Caco-2 (cell line): ENCODE measurements around the gene ARAP2. TPM values are rescaled to one million over a fixed set of nuclear protein-coding genes. Genes with fewer than 3 reads are reported as not detected.

Source experiments
- BruUV-seq: library from RNA; stranded (reverse); fragments of 400-500 nt; replicated peaks from 2 replicates; lab custom pipeline; 2021; lab: Mats Ljungman, UMichigan
- CTCF ChIA-PET: fragments of 300-600 bp; sonication (Branson Sonifier 250); formaldehyde crosslinking; loops from one replicate; lab custom pipeline; 2022; ENCODE audit warnings: antibody characterized with exemption; lab: Charles Lee
- POLR2A ChIA-PET: fragments of 300-600 bp; sonication (Branson Sonifier 250); formaldehyde crosslinking; loops from one replicate; lab custom pipeline; 2022; ENCODE audit warnings: antibody characterized with exemption; lab: Charles Lee
- DNase-seq, 2 experiments: peaks; one replicate each; pipeline versions ENCODE4 v3.0.0 to v3.0.0-alpha.2; 2020 to 2022
- H3K27me3 ChIP-seq: replicated peaks from 2 replicates; pipeline ENCODE4 v1.6.0; 2011; ENCODE audit warnings: low read length; ENCODE audit not compliant: control insufficient read depth, insufficient read depth
- H3K36me3 ChIP-seq: 2 replicates; pipeline ENCODE4 v1.5.1; 2011; ENCODE audit warnings: low read length; ENCODE audit not compliant: control insufficient read depth, insufficient read depth
- H3K4me1 ChIP-seq: fragments of 250-450 bp; sonication (Bioruptor Pico); 2 replicates; pipeline ENCODE4 v1.5.1; 2020; ENCODE audit warnings: mild to moderate bottlenecking
- H3K4me3 ChIP-seq: 2 replicates; pipeline ENCODE4 v1.5.1; 2011; ENCODE audit warnings: low read depth, mild to moderate bottlenecking, control low read depth, low read length
- H3K9me3 ChIP-seq: fragments of 250-450 bp; sonication (Bioruptor Pico); 2 replicates; pipeline ENCODE4 v1.5.1; 2020; ENCODE audit warnings: mild to moderate bottlenecking, moderate library complexity
- H3K27ac Mint-ChIP-seq: one replicate; pipeline ENCODE4 v1.8.0; 2022; ENCODE audit warnings: mixed read lengths; ENCODE audit not compliant: unreplicated experiment
- H3K27me3 Mint-ChIP-seq: one replicate; pipeline ENCODE4 v1.8.0; 2022; ENCODE audit warnings: mixed read lengths; ENCODE audit not compliant: insufficient read depth, unreplicated experiment
- H3K36me3 Mint-ChIP-seq: one replicate; pipeline ENCODE4 v1.8.0; 2022; ENCODE audit warnings: mild to moderate bottlenecking, mixed read lengths; ENCODE audit not compliant: insufficient read depth, unreplicated experiment
- H3K4me1 Mint-ChIP-seq: one replicate; pipeline ENCODE4 v1.8.0; 2022; ENCODE audit warnings: low read depth, mixed read lengths; ENCODE audit not compliant: unreplicated experiment
- H3K4me3 Mint-ChIP-seq: one replicate; pipeline ENCODE4 v1.8.0; 2022; ENCODE audit warnings: mild to moderate bottlenecking, moderate library complexity, mixed read lengths; ENCODE audit not compliant: unreplicated experiment
- H3K9me3 Mint-ChIP-seq: one replicate; pipeline ENCODE4 v1.8.0; 2022; ENCODE audit warnings: mixed read lengths; ENCODE audit not compliant: unreplicated experiment
- intact Hi-C: fragments of 100-400 bp; cut with micrococcal nuclease; formaldehyde crosslinking; loops from one replicate; pipeline ENCODE4 v1.10.0; 2022; ENCODE audit not compliant: unreplicated experiment
- total RNA-seq: library from RNA; stranded (reverse); gene quantifications from 2 replicates; pipeline ENCODE4 v1.2.3, GENCODE V29; 2022
- TF ChIP-seq, protein P1 (sequence below), 2 experiments: fragments of 200-600 bp in 1 of 2; IDR thresholded peaks; 1 replicate in 1 of 2; 2 replicates in 1 of 2; pipeline versions ENCODE4 v1.5.1 to v1.8.0; 2011 to 2022; ENCODE audit warnings: antibody characterized with exemption in 1 of 2, control low read depth in 1 of 2, inconsistent platforms in 1 of 2, low read depth in 1 of 2, low read length in 1 of 2, mild to moderate bottlenecking in 1 of 2, moderate library complexity in 1 of 2; ENCODE audit not compliant: insufficient read depth in 1 of 2, severe bottlenecking in 1 of 2, unreplicated experiment in 1 of 2

Gene ARAP2
- total RNA-seq, 1 experiment from 2014 or later, result 3.9 TPM

DNA sequence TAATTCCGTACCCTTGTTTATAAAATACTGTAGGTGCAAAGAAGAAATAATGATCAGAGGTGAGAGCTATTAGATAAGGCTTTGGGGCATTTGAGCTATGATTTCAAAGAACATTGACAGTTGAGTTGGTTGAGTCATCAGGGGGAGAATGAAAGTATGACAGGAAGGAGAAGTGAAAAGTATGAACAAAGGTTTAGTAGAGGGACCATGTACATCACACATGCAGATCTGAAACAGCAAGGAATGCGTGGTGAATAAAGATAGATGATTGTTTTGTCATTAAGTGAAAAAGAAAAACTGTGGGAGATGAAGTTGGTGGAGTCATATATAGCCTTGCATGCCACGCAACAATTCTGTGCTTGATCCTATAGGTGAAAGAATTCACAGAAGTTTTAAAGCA, 163.1 kb downstream of the ARAP2 start:
- no peak overlapping the region for H3K27ac Mint-ChIP-seq
- DNase-seq, result no peak
- no peaks in the 10 kb centered on the region for H3K4me1 Mint-ChIP-seq
- intact Hi-C loops, result no loop called here
- Histone ChIP-seq H3K27me3 (no peaks in the 10 kb centered on the region), H3K36me3 (no peaks in the 10 kb centered on the region), H3K9me3 (no peaks in the 10 kb centered on the region), H3K4me3 (no peak overlapping the region), H3K4me1 (no peaks in the 10 kb centered on the region)
- no peaks in the 10 kb centered on the region for H3K27me3 Mint-ChIP-seq
- TF ChIP-seq, protein P1, sequence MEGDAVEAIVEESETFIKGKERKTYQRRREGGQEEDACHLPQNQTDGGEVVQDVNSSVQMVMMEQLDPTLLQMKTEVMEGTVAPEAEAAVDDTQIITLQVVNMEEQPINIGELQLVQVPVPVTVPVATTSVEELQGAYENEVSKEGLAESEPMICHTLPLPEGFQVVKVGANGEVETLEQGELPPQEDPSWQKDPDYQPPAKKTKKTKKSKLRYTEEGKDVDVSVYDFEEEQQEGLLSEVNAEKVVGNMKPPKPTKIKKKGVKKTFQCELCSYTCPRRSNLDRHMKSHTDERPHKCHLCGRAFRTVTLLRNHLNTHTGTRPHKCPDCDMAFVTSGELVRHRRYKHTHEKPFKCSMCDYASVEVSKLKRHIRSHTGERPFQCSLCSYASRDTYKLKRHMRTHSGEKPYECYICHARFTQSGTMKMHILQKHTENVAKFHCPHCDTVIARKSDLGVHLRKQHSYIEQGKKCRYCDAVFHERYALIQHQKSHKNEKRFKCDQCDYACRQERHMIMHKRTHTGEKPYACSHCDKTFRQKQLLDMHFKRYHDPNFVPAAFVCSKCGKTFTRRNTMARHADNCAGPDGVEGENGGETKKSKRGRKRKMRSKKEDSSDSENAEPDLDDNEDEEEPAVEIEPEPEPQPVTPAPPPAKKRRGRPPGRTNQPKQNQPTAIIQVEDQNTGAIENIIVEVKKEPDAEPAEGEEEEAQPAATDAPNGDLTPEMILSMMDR (IDR thresholded peaks at IDR 0.05; ENCODE audit: insufficient read depth in 1 of 2, low read depth in 1 of 2, low read length in 1 of 2, severe bottlenecking in 1 of 2, unreplicated experiment in 1 of 2), result no peak
- POLR2A ChIA-PET, result no interaction called here
- no TSS peak for BruUV-seq
- CTCF ChIA-PET, result no interaction called here
- H3K9me3 Mint-ChIP-seq, result no peaks in the 10 kb centered on the region
- H3K4me3 Mint-ChIP-seq, result no peak overlapping the region
- no peaks in the 10 kb centered on the region for H3K36me3 Mint-ChIP-seq

DNA sequence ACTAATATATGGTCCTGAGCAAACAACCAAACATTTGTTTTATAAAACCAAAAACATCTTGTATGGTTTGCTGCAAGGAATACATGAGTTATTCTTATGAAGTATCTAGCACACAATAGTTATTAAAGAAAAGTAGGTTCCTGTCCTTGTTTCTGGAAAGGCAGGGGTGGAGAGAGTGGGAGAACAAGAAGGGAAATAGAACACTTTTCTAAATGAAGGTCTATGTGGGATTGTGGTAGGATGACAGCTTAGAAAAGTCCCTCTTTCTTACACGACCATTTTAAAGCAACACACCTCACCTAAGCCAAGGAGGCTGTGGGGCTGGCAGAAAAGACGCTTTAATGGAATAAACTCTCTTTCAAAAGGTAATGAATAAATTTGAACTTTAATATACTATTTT, 164.6 kb downstream of the ARAP2 start:
- no peak overlapping the region for H3K27ac Mint-ChIP-seq
- H3K4me3 Mint-ChIP-seq, result no peak overlapping the region
- no TSS peak for BruUV-seq
- Histone ChIP-seq H3K36me3 (no peaks in the 10 kb centered on the region), H3K4me3 (no peak overlapping the region), H3K27me3 (no peaks in the 10 kb centered on the region), H3K9me3 (no peaks in the 10 kb centered on the region), H3K4me1 (no peaks in the 10 kb centered on the region)
- intact Hi-C loops, result no loop called here
- ChIA-PET CTCF (no interaction called here), POLR2A (no interaction called here)
- no peak for DNase-seq
- TF ChIP-seq, protein P1 (IDR thresholded peaks at IDR 0.05; ENCODE audit: insufficient read depth in 1 of 2, low read depth in 1 of 2, low read length in 1 of 2, severe bottlenecking in 1 of 2, unreplicated experiment in 1 of 2), result no peak
- H3K27me3 Mint-ChIP-seq, result no peaks in the 10 kb centered on the region
- no peaks in the 10 kb centered on the region for H3K9me3 Mint-ChIP-seq
- H3K36me3 Mint-ChIP-seq, result no peaks in the 10 kb centered on the region
- H3K4me1 Mint-ChIP-seq, result no peaks in the 10 kb centered on the region

DNA sequence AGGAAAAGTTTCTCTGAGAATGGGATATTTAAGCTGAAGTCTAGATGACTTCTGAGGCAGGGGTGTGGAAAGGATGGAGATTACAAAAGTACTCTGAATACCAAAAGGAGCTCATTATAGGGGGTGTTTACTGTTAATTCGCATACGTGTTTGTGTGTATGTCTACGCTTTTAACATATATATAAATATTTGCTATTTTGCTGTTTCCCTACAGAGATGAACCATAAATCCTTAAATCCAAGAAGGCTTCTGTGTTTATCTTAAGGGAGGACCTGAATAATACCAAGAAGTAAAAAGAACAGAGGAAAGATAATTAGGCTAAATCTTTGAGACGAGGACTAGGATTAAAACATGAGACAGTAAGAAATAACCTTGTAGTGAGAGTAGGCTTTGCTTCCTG, 166.0 kb downstream of the ARAP2 start:
- H3K36me3 ChIP-seq, result no peaks in the 10 kb centered on the region
- DNase-seq, result no peak
- H3K36me3 Mint-ChIP-seq, result no peaks in the 10 kb centered on the region
- TF ChIP-seq, protein P1 (IDR thresholded peaks at IDR 0.05; ENCODE audit: insufficient read depth in 1 of 2, low read depth in 1 of 2, low read length in 1 of 2, severe bottlenecking in 1 of 2, unreplicated experiment in 1 of 2), result no peak
- no peak overlapping the region for H3K27ac Mint-ChIP-seq
- no peak overlapping the region for H3K4me3 Mint-ChIP-seq
- no peak overlapping the region for H3K4me3 ChIP-seq
- no peaks in the 10 kb centered on the region for H3K4me1 Mint-ChIP-seq
- intact Hi-C loops, result no loop called here
- H3K9me3 ChIP-seq, result no peaks in the 10 kb centered on the region
- CTCF ChIA-PET, result no interaction called here
- no peaks in the 10 kb centered on the region for H3K4me1 ChIP-seq
- no peaks in the 10 kb centered on the region for H3K27me3 ChIP-seq
- no peaks in the 10 kb centered on the region for H3K9me3 Mint-ChIP-seq
- BruUV-seq, result no TSS peak
- no peaks in the 10 kb centered on the region for H3K27me3 Mint-ChIP-seq
- POLR2A ChIA-PET, result no interaction called here
